Activated CD4-positive, alpha-beta T cell treated with anti-CD3 and anti-CD28 coated beads, Interleukin-2, amount 50 U/mL, for 1 hour (primary cell): ENCODE results near the gene EGFL8.
"Not testable (repeated sequence)": the region's sequence is repeated elsewhere in the genome, so short reads cannot be mapped to it uniquely, and the experiment has no call there.

Source experiments
- DNase-seq: peaks from one replicate; pipeline ENCODE4 v3.0.0-alpha.2; 2020

Gene EGFL8

GRCh38 chr6:32198345-32198696, 33.9 kb downstream of the EGFL8 start:
- DNase-seq = no peak

GRCh38 chr6:32198866-32199265, 34.5 kb downstream of the EGFL8 start:
- DNase-seq = no peak

GRCh38 chr6:32200711-32201475, 36.5 kb downstream of the EGFL8 start:
- no peak for DNase-seq

GRCh38 chr6:32202186-32202585, 37.8 kb downstream of the EGFL8 start:
- no peak for DNase-seq

- no peak for DNase-seq
Measured at GRCh38 chr6:32203426-32204267, 39.3 kb downstream of the EGFL8 start.

DNA sequence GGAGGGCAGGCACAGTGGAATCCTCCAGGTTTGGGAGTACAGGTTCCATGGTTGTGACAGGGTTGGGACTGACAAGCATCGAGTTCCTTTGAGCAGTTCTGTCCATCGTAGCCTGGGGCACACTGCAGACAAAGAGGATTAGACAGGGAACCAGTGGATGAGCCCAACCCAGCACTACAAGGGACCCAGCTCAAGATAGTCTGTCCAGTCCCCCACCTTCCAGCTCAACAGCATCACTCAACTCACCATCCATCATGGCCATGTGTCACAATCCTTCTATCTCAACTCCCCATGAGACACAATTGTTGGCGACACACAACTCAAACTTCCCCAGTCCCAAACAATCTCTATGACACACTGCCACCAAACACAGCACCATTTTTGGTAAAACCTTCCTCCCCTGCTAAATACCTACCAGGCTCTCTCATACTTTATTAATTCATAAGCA, 39.9 kb downstream of the EGFL8 start:
- DNase-seq = no peak

DNA sequence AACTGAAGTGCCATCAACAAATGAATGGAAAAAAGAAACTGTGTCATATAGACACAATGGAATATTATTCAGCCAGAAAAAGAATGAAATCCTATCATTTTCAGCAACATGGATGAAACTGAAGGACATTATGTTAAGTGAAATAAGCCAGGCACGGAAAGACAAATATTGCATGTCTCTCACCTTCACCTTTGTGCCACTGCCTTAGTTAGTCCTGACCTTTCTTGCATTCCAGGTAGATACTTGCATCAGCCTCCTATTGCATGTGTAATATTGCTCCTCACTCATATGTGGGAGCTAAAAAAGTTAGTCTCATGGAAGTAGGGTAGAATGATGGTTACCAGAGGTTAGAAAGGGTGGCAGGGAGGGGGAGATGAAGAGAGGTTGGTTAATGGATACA, 44.6 kb downstream of the EGFL8 start:
- DNase-seq = no peak

DNA sequence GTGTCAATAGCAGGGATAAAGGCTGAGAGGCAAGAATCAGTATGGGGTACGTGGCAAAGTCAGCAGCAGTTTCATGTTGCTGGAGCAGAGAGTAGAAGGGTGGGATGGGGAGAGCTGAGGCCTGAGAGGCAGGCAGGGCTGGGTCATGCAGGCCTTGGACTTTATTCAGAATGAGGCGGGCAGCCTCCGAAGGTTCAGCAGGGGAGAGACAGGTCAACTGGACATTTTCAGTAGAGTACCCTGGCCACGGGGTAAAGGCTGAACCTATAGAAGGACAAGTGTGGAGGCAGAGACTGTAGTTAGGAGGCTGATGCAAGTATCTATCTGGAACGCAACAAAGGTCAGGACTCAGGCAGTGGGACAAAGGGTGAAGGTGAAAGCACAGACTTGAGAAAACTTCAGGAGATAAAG, 45.8 kb downstream of the EGFL8 start:
- no peak for DNase-seq

GRCh38 chr6:32211432-32211831, 47.0 kb downstream of the EGFL8 start:
- not testable (repeated sequence) for DNase-seq

GRCh38 chr6:32212076-32212760, 47.8 kb downstream of the EGFL8 start:
- no peak for DNase-seq

DNA sequence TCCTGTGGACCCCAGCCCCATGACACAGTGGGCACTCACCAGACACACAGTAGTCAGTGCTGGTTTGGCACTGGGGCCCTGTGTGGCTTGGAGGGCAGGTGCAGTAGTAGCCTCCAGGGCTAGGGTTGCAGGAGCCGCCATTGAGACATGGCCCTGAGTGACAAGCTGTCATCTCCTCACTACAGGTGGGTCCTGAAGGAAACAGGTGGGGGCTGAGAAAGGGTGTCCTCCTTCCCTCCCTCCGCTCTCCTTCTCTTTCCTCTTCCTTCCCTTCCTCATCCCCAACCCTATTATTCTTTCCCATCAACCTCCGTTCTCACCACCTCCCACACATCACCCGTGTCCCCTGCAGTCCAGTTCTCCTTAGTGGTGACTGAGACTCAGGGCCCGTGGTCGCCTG, 49.3 kb downstream of the EGFL8 start:
- DNase-seq = no peak

- DNase-seq = no peak
Measured at GRCh38 chr6:32214126-32214525, 49.7 kb downstream of the EGFL8 start.

- DNase-seq = no peak
Measured at GRCh38 chr6:32215617-32216016, 51.2 kb downstream of the EGFL8 start.

DNA sequence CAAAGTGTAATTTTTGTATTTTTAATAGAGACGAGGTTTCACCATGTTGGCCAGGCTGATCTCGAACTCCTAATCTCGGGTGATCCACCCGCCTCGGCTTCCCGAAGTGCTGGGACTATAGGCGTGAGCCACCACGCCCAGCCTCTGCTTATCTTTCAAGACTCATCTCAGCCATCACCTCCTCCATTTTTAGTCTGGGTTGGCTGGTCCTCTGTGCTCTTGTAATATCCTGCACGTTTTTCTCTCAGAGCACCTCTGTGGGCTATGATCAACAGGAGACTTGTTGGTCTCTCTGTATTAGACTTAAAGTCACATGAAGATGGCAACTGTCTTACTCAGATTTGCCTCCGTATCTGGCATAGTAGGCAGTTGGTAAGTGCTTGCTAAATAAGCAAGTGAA, 51.9 kb downstream of the EGFL8 start:
- DNase-seq = no peak

- no peak for DNase-seq
Measured at GRCh38 chr6:32216998-32217397, 52.6 kb downstream of the EGFL8 start.
